A549 (cell line): Measurements from ENCODE around the gene SLC25A19. TPM values are rescaled to one million over a fixed set of nuclear protein-coding genes. Genes with fewer than 3 reads are reported as not detected.
"Not testable (repeated sequence)": the region's sequence is repeated elsewhere in the genome, so short reads cannot be mapped to it uniquely, and the experiment has no call there.

ENCODE experiments used
- ATAC-seq, 2 experiments: fragments of 200-7000 bp in 1 of 2; fragments of >200 bp in 1 of 2; cut with Nextera tagmentation in 1 of 2; cut with Tn5 transposase in 1 of 2; 3 replicates each; pipeline versions ENCODE4 v1.8.0 to v1.9.1; 2018 to 2020; ENCODE audit warnings: mild to moderate bottlenecking in 1 of 2, moderate library complexity in 1 of 2
- CTCF ChIA-PET: fragments of 300-600 bp; sonication (Branson Sonifier 250); formaldehyde crosslinking; extraction: SDS; loops from one replicate; lab custom pipeline; 2021; ENCODE audit warnings: antibody characterized with exemption, inconsistent platforms; lab: Yijun Ruan, JAX
- POLR2A ChIA-PET: fragments of 350-600 bp; formaldehyde crosslinking; extraction: SDS; loops from one replicate; lab custom pipeline; 2021; ENCODE audit warnings: antibody characterized with exemption, inconsistent platforms; lab: Yijun Ruan, JAX
- DNase-seq, 2 experiments: peaks; one replicate each; pipeline versions ENCODE4 v3.0.0 to v3.0.0-alpha.2; 2011 to 2016; ENCODE audit warnings: low read depth in 1 of 2, low spot score in 1 of 2
- FAIRE-seq: peaks from 2 replicates; lab custom pipeline; 2011; peaks lifted over from hg19 to GRCh38; lab: Jason Lieb, UNC
- H3K27ac ChIP-seq, 2 experiments: fragments of >200 bp; sonication (Bioruptor Twin); formaldehyde crosslinking; 3 replicates each; pipeline ENCODE4 v1.5.1; 2016 to 2017
- H3K4me1 ChIP-seq: fragments of >200 bp; sonication (Bioruptor Twin); formaldehyde crosslinking; 3 replicates; pipeline ENCODE4 v1.6.1; 2016
- H3K4me2 ChIP-seq: fragments of >200 bp; sonication (Bioruptor Twin); formaldehyde crosslinking; 3 replicates; pipeline ENCODE4 v1.6.1; 2016
- H3K4me3 ChIP-seq: fragments of >200 bp; sonication (Bioruptor Twin); formaldehyde crosslinking; 3 replicates; pipeline ENCODE4 v1.5.1; 2016
- H3K9me3 ChIP-seq: fragments of >200 bp; sonication (Bioruptor Twin); formaldehyde crosslinking; 3 replicates; pipeline ENCODE4 v1.6.1; 2016
- ATOH8 ChIP-seq: fragments of 250-450 bp; sonication (Bioruptor Pico); IDR thresholded peaks from 2 replicates; pipeline ENCODE4 v1.5.0; 2020; ENCODE audit warnings: low read depth, mild to moderate bottlenecking, moderate library complexity
- BHLHE40 ChIP-seq: IDR thresholded peaks from 2 replicates; pipeline ENCODE4 v1.6.1; 2012; ENCODE audit warnings: low read depth, low read length, inconsistent platforms
- CBX2 ChIP-seq: fragments of 200-600 bp; sonication (generic); IDR thresholded peaks from 2 replicates; pipeline ENCODE4 v1.6.1; 2016; ENCODE audit warnings: low read depth, mild to moderate bottlenecking, borderline replicate concordance
- CBX8 ChIP-seq: fragments of 200-600 bp; sonication (generic); IDR thresholded peaks from 2 replicates; pipeline ENCODE4 v1.6.1; 2016
- CEBPB ChIP-seq, 2 experiments: fragments of >200 bp in 1 of 2; sonication (Bioruptor Twin) in 1 of 2; formaldehyde crosslinking in 1 of 2; IDR thresholded peaks; 2 replicates each; pipeline ENCODE4 v1.6.1; 2012 to 2016
- E2F6 ChIP-seq: IDR thresholded peaks from 2 replicates; pipeline ENCODE4 v1.6.1; 2012; ENCODE audit warnings: low read depth, borderline replicate concordance
- EHF ChIP-seq: fragments of 250-450 bp; sonication (Bioruptor Pico); IDR thresholded peaks from 2 replicates; pipeline ENCODE4 v1.5.0; 2020; ENCODE audit warnings: mild to moderate bottlenecking
- EP300 ChIP-seq, 2 experiments: fragments of >200 bp; sonication (Bioruptor Twin); formaldehyde crosslinking; IDR thresholded peaks; 2 replicates in 1 of 2; 3 replicates in 1 of 2; pipeline ENCODE4 v1.6.1; 2016 to 2017
- FOSL2 ChIP-seq, 2 experiments: fragments of 450-650 bp in 1 of 2; fragments of >200 bp in 1 of 2; sonication (Bioruptor Twin) in 1 of 2; formaldehyde crosslinking; IDR thresholded peaks; 2 replicates each; pipeline versions ENCODE4 v1.5.0 to v1.6.1; 2016 to 2020; ENCODE audit warnings: mild to moderate bottlenecking in 1 of 2, moderate library complexity in 1 of 2
- HDAC2 ChIP-seq: fragments of 200-600 bp; sonication (generic); IDR thresholded peaks from 2 replicates; pipeline ENCODE4 v1.6.1; 2016
- HEYL ChIP-seq: fragments of 250-450 bp; sonication (Bioruptor Pico); IDR thresholded peaks from 2 replicates; pipeline ENCODE4 v1.8.0; 2021; ENCODE audit warnings: mild to moderate bottlenecking, moderate library complexity
- HOXB5 ChIP-seq: fragments of 250-450 bp; sonication (Bioruptor Pico); IDR thresholded peaks from 2 replicates; pipeline ENCODE4 v1.5.0; 2020; ENCODE audit warnings: mild to moderate bottlenecking, moderate library complexity
- JUN ChIP-seq, 2 experiments: fragments of >200 bp; sonication (Bioruptor Twin); formaldehyde crosslinking; IDR thresholded peaks; 2 replicates in 1 of 2; 3 replicates in 1 of 2; pipeline ENCODE4 v1.6.1; 2016 to 2017
- KDM5A ChIP-seq: fragments of 200-600 bp; sonication (generic); IDR thresholded peaks from 2 replicates; pipeline ENCODE4 v1.6.1; 2016; ENCODE audit warnings: antibody characterized with exemption, mild to moderate bottlenecking
- PHF8 ChIP-seq: fragments of 200-600 bp; sonication (generic); IDR thresholded peaks from 2 replicates; pipeline ENCODE4 v1.6.1; 2016; ENCODE audit warnings: low read depth, mild to moderate bottlenecking, antibody characterized with exemption, moderate library complexity, borderline replicate concordance
- RAD21 ChIP-seq, 2 experiments: fragments of >200 bp in 1 of 2; sonication (Bioruptor Twin) in 1 of 2; formaldehyde crosslinking in 1 of 2; IDR thresholded peaks in 1 of 2; conservative IDR thresholded peaks in 1 of 2; 2 replicates in 1 of 2; 3 replicates in 1 of 2; pipeline ENCODE4 v1.6.1; 2012 to 2018; ENCODE audit warnings: inconsistent platforms in 1 of 2
- SMC3 ChIP-seq: fragments of >200 bp; sonication (Bioruptor Twin); formaldehyde crosslinking; IDR thresholded peaks from 3 replicates; pipeline ENCODE4 v1.6.1; 2018; ENCODE audit warnings: inconsistent platforms
- TP53 ChIP-seq: fragments of 250-450 bp; sonication (Bioruptor Pico); IDR thresholded peaks from 2 replicates; pipeline ENCODE4 v1.5.0; 2021; ENCODE audit warnings: mild to moderate bottlenecking, moderate library complexity
- WGBS: methylation state at CpG from one replicate; pipeline ENCODE4 v1.1.6; 2017; ENCODE audit errors: missing lambda C conversion rate; 5-methylcytosine and 5-hydroxymethylcytosine counted together
- polyA plus RNA-seq, 4 experiments: library from polyadenylated mRNA; depleted of rRNA in 3 of 4; stranded (reverse); fragments of >200 nt; fragmentation: RNase III in 1 of 4; extraction: RNeasy Plus Mini Kit Qiagen cat#74134 plus additional on column Dnase treatment in 1 of 4; gene quantifications; 2 replicates in 3 of 4; 3 replicates in 1 of 4; pipeline ENCODE4 v1.2.3, GENCODE V29; 2011 to 2017
- TF ChIP-seq, protein P1 (sequence below): fragments of >200 bp; sonication (Bioruptor Twin); formaldehyde crosslinking; IDR thresholded peaks from 3 replicates; pipeline ENCODE4 v1.5.1; 2016
- TF ChIP-seq, protein P2 (sequence below): fragments of >200 bp; sonication (Bioruptor Twin); formaldehyde crosslinking; IDR thresholded peaks from 3 replicates; pipeline ENCODE4 v1.6.1; 2016

The SLC25A19 gene
- polyA plus RNA-seq, 2 of the 4 experiments (the other 2 are of a cell fraction) = 14.9 to 15.3 TPM

GRCh38 chr17:75292810-75293448 lies 3.7 kb upstream of the SLC25A19 start:
- CTCF ChIA-PET = interaction anchor here (0.6 to 3.9 kb wide), 9 partner anchors 12 to 1093 kb away, joined by 3 to 22 read pairs (median 4); partner anchors contain the start of gene MIF4GD
- not testable (repeated sequence) for DNase-seq, H3K4me3 ChIP-seq, H3K27ac ChIP-seq, H3K9me3 ChIP-seq, ATAC-seq, FAIRE-seq, H3K4me2 ChIP-seq
- WGBS = 83% methylated on average over 16 of the region's 16 CpGs
- POLR2A ChIA-PET = interaction anchor here (0.6 kb wide), 2 partner anchors 18 to 21 kb away, joined by 3 to 5 read pairs; no protein-coding TSS in a partner anchor
- peaks cover 11% of the 10 kb centered on the region for H3K4me1 ChIP-seq
- peak in 1 of 2 experiments; percentile 28; a peak in 1 of 4 replicates for TF ChIP-seq CEBPB (IDR thresholded peaks at IDR 0.05)
- TF ChIP-seq, all 56 proteins: peak for 1; not testable (repeated sequence) for 55

DNA sequence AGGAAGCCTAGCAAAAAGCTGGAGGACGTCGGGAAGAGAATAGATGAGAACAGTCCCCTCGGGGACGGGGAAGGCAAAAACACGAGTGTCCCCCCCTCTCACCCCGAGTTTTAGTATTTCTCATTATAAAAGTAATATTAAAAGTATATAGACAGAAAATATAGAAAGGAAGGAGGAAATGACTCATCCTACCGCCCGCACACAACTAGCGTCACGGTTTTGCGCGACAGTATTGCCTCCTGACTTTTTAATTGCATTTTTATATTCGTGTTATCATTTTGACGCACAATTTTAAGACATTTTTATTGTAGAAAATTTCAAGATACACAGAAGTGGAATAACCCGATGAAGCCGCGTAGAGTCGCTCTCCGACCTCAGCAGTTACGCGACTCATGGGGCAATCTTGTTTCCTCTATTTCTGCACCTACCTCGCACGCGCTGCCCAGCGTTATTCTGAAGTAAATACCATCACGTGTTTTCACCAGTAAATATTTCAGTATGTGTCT lies 652 bp upstream of the SLC25A19 start:
- peak overlapping the region; percentile 86 to 90 for H3K27ac ChIP-seq
- no peaks in the 10 kb centered on the region for H3K9me3 ChIP-seq
- FAIRE-seq (no peak), DNase-seq (peak in 1 of 2 experiments; percentile 70), ATAC-seq (peak; percentile 8 to 23; a peak in 5 of 6 replicates)
- ChIA-PET POLR2A (interaction anchor here (0.5 to 2.7 kb wide), 23 partner anchors 8 to 417 kb away, joined by 3 to 81 read pairs (median 5); partner anchors contain the start of genes GGA3, GRB2, LLGL2 and MIF4GD), CTCF (interaction anchor here (0.6 to 2.6 kb wide), 22 partner anchors 8 to 427 kb away, joined by 3 to 33 read pairs (median 4); partner anchors contain the start of genes GGA3, GRB2, MIF4GD and MRPS7)
- TF ChIP-seq ATOH8 (CRISPR knock-in tag) (no peak), FOSL2 (IDR thresholded peaks at IDR 0.05) (peak; percentile 51; the same call in 1 of the 2 replicates), FOSL2 (CRISPR knock-in tag; IDR thresholded peaks at IDR 0.05) (peak; percentile 89), EHF (CRISPR knock-in tag) (no peak), TP53 (CRISPR knock-in tag) (no peak), SMC3 (peak; percentile 13; the same call in 1 of the 3 replicates), CBX2 (no peak), RAD21 (conservative IDR thresholded peaks at IDR 0.05 in 1 of 2, IDR thresholded peaks at IDR 0.05 in 1 of 2) (peak; percentile 36 to 53; a peak in 2 of 5 replicates), CEBPB (IDR thresholded peaks at IDR 0.05) (peak in 1 of 2 experiments; percentile 51; a peak in 1 of 4 replicates), HDAC2 (0 out of 2 replicates have a peak, but pooled peaks have one; percentile 20), EP300 (IDR thresholded peaks at IDR 0.05) (no peak), KDM5A (0 out of 2 replicates have a peak, but pooled peaks have one; percentile 44), PHF8 (peak; percentile 60; the same call in 1 of the 2 replicates), HEYL (no peak), E2F6 (peak; percentile 16; the same call in 1 of the 2 replicates), CBX8 (no peak), JUN (IDR thresholded peaks at IDR 0.05) (peak in 1 of 2 experiments; percentile 21; a peak in 3 of 5 replicates), HOXB5 (0 out of 2 replicates have a peak, but pooled peaks have one; percentile 42), BHLHE40 (no peak)
- TF ChIP-seq, protein P1, sequence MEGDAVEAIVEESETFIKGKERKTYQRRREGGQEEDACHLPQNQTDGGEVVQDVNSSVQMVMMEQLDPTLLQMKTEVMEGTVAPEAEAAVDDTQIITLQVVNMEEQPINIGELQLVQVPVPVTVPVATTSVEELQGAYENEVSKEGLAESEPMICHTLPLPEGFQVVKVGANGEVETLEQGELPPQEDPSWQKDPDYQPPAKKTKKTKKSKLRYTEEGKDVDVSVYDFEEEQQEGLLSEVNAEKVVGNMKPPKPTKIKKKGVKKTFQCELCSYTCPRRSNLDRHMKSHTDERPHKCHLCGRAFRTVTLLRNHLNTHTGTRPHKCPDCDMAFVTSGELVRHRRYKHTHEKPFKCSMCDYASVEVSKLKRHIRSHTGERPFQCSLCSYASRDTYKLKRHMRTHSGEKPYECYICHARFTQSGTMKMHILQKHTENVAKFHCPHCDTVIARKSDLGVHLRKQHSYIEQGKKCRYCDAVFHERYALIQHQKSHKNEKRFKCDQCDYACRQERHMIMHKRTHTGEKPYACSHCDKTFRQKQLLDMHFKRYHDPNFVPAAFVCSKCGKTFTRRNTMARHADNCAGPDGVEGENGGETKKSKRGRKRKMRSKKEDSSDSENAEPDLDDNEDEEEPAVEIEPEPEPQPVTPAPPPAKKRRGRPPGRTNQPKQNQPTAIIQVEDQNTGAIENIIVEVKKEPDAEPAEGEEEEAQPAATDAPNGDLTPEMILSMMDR = peak; percentile 41
- TF ChIP-seq, protein P2, sequence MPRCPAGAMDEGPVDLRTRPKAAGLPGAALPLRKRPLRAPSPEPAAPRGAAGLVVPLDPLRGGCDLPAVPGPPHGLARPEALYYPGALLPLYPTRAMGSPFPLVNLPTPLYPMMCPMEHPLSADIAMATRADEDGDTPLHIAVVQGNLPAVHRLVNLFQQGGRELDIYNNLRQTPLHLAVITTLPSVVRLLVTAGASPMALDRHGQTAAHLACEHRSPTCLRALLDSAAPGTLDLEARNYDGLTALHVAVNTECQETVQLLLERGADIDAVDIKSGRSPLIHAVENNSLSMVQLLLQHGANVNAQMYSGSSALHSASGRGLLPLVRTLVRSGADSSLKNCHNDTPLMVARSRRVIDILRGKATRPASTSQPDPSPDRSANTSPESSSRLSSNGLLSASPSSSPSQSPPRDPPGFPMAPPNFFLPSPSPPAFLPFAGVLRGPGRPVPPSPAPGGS = 0 out of 3 replicates have a peak, but pooled peaks have one; percentile 12
- H3K4me2 ChIP-seq = peak overlapping the region; percentile 75
- WGBS = 3% methylated on average over 26 of the region's 26 CpGs
- H3K4me1 ChIP-seq = peaks cover 12% of the 10 kb centered on the region
- H3K4me3 ChIP-seq = peak overlapping the region; percentile 72
